ENCODE data around the gene ZNF555.
"Not testable (repeated sequence)": the region's sequence is repeated elsewhere in the genome, so short reads cannot be mapped to it uniquely, and the experiment has no call there.

ZNF555 gene

GRCh38 chr19:2902590-2903218, 61.4 kb downstream of the ZNF555 start:
- H2BK120ac ChIP-seq (ENCODE audit: low read depth, low read length), result no peak overlapping the region
- H2AK5ac ChIP-seq (ENCODE audit: low read depth, low read length), result no peak overlapping the region
- no peak overlapping the region for H3K4me3 ChIP-seq (ENCODE audit: low read length in 2 of 2)
- H3K23ac ChIP-seq (ENCODE audit: low read depth, low read length, poor library complexity), result no peak overlapping the region
- no peak overlapping the region for H4K8ac ChIP-seq (ENCODE audit: low read depth, low read length)
- H2BK12ac ChIP-seq (ENCODE audit: low read length), result no peak overlapping the region
- H3K9me3 ChIP-seq (replicated peaks in 1 of 2; ENCODE audit: control insufficient read depth in 2 of 2, insufficient read depth in 1 of 2, low read depth in 1 of 2, low read length in 2 of 2), result no peaks in the 10 kb centered on the region
- no peak overlapping the region for H3K4me2 ChIP-seq (ENCODE audit: insufficient read depth, low read length, poor library complexity, severe bottlenecking)
- H3K79me1 ChIP-seq (ENCODE audit: low read depth, low read length), result no peaks in the 10 kb centered on the region
- H3K18ac ChIP-seq (ENCODE audit: low read length), result no peak overlapping the region
- H3K27me3 ChIP-seq (ENCODE audit: control insufficient read depth in 3 of 3, insufficient read depth in 3 of 3, low read depth in 1 of 3, low read length in 3 of 3), result no peaks in the 10 kb centered on the region
- H3K27ac ChIP-seq (replicated peaks; ENCODE audit: low read length), result no peak overlapping the region
- H2AFZ ChIP-seq (ENCODE audit: low read length), result no peak overlapping the region
- H2BK15ac ChIP-seq (ENCODE audit: low read length), result no peak overlapping the region
- H4K91ac ChIP-seq (ENCODE audit: low read depth, low read length, poor library complexity), result no peak overlapping the region
- no CpG with 5 or more reads among the region's 13 CpGs for WGBS, 2 donors (ENCODE audit: extremely low coverage in 2 of 2, insufficient read length in 2 of 2, insufficient replicate concordance in 1 of 2)
- H2BK5ac ChIP-seq (ENCODE audit: low read length), result no peak overlapping the region
- H3K9ac ChIP-seq (ENCODE audit: low read depth, low read length, poor library complexity), result no peak overlapping the region
- H3K36me3 ChIP-seq (replicated peaks in 1 of 2; ENCODE audit: control insufficient read depth in 2 of 2, insufficient read depth in 2 of 2, low read length in 2 of 2), result peaks cover 0 to 2% of the 10 kb centered on the region in 2 donors
- H3K4me1 ChIP-seq (ENCODE audit: control insufficient read depth in 2 of 2, insufficient read depth in 1 of 2, low read depth in 1 of 2, low read length in 2 of 2), result peaks cover 3 to 5% of the 10 kb centered on the region in 2 donors
- H3K4ac ChIP-seq (ENCODE audit: low read length), result no peak overlapping the region
- DNase-seq (ENCODE audit: low spot score), result no peak
- no peak overlapping the region for H3K14ac ChIP-seq (ENCODE audit: low read length)

- H2AK5ac ChIP-seq (ENCODE audit: low read depth, low read length); DNase-seq (ENCODE audit: low spot score); H3K14ac ChIP-seq (ENCODE audit: low read length); H2AFZ ChIP-seq (ENCODE audit: low read length); H3K4ac ChIP-seq (ENCODE audit: low read length); H3K9ac ChIP-seq (ENCODE audit: low read depth, low read length, poor library complexity); H4K8ac ChIP-seq (ENCODE audit: low read depth, low read length); H3K9me3 ChIP-seq (replicated peaks in 1 of 2; ENCODE audit: control insufficient read depth in 2 of 2, insufficient read depth in 1 of 2, low read depth in 1 of 2, low read length in 2 of 2); H3K36me3 ChIP-seq (replicated peaks in 1 of 2; ENCODE audit: control insufficient read depth in 2 of 2, insufficient read depth in 2 of 2, low read length in 2 of 2); H3K4me3 ChIP-seq (ENCODE audit: low read length in 2 of 2); H3K4me2 ChIP-seq (ENCODE audit: insufficient read depth, low read length, poor library complexity, severe bottlenecking); H2BK120ac ChIP-seq (ENCODE audit: low read depth, low read length); H2BK15ac ChIP-seq (ENCODE audit: low read length); H2BK12ac ChIP-seq (ENCODE audit: low read length); H4K91ac ChIP-seq (ENCODE audit: low read depth, low read length, poor library complexity); H3K18ac ChIP-seq (ENCODE audit: low read length); H3K27me3 ChIP-seq (ENCODE audit: control insufficient read depth in 3 of 3, insufficient read depth in 3 of 3, low read depth in 1 of 3, low read length in 3 of 3); H3K27ac ChIP-seq (replicated peaks; ENCODE audit: low read length); H2BK5ac ChIP-seq (ENCODE audit: low read length); H3K79me1 ChIP-seq (ENCODE audit: low read depth, low read length); H3K4me1 ChIP-seq (ENCODE audit: control insufficient read depth in 2 of 2, insufficient read depth in 1 of 2, low read depth in 1 of 2, low read length in 2 of 2); H3K23ac ChIP-seq (ENCODE audit: low read depth, low read length, poor library complexity): not testable (repeated sequence)
- no CpG with 5 or more reads among the region's 13 CpGs for WGBS, 2 donors (ENCODE audit: extremely low coverage in 2 of 2, insufficient read length in 2 of 2, insufficient replicate concordance in 1 of 2)
Measured at GRCh38 chr19:2903326-2903725, 62.1 kb downstream of the ZNF555 start.

- peaks cover 2 to 5% of the 10 kb centered on the region in 2 donors for H3K4me1 ChIP-seq (ENCODE audit: control insufficient read depth in 2 of 2, insufficient read depth in 1 of 2, low read depth in 1 of 2, low read length in 2 of 2)
- no peak overlapping the region for H3K4ac ChIP-seq (ENCODE audit: low read length)
- no peak overlapping the region for H2BK5ac ChIP-seq (ENCODE audit: low read length)
- no peak overlapping the region for H3K23ac ChIP-seq (ENCODE audit: low read depth, low read length, poor library complexity)
- no peak overlapping the region for H3K27ac ChIP-seq (replicated peaks; ENCODE audit: low read length)
- no peak overlapping the region for H3K18ac ChIP-seq (ENCODE audit: low read length)
- H2BK15ac ChIP-seq (ENCODE audit: low read length), result no peak overlapping the region
- WGBS, 2 donors (ENCODE audit: extremely low coverage in 2 of 2, insufficient read length in 2 of 2, insufficient replicate concordance in 1 of 2), result no CpG with 5 or more reads among the region's 11 CpGs
- no peak overlapping the region for H2BK120ac ChIP-seq (ENCODE audit: low read depth, low read length)
- H2BK12ac ChIP-seq (ENCODE audit: low read length), result no peak overlapping the region
- H4K91ac ChIP-seq (ENCODE audit: low read depth, low read length, poor library complexity), result no peak overlapping the region
- H3K9ac ChIP-seq (ENCODE audit: low read depth, low read length, poor library complexity), result no peak overlapping the region
- peaks cover 0 to 9% of the 10 kb centered on the region in 2 donors for H3K36me3 ChIP-seq (replicated peaks in 1 of 2; ENCODE audit: control insufficient read depth in 2 of 2, insufficient read depth in 2 of 2, low read length in 2 of 2)
- peaks cover 0 to 7% of the 10 kb centered on the region in 2 donors for H3K9me3 ChIP-seq (replicated peaks in 1 of 2; ENCODE audit: control insufficient read depth in 2 of 2, insufficient read depth in 1 of 2, low read depth in 1 of 2, low read length in 2 of 2)
- H4K8ac ChIP-seq (ENCODE audit: low read depth, low read length), result no peak overlapping the region
- H3K14ac ChIP-seq (ENCODE audit: low read length), result no peak overlapping the region
- H3K79me1 ChIP-seq (ENCODE audit: low read depth, low read length), result no peaks in the 10 kb centered on the region
- no peak for DNase-seq (ENCODE audit: low spot score)
- H2AK5ac ChIP-seq (ENCODE audit: low read depth, low read length), result no peak overlapping the region
- H3K4me2 ChIP-seq (ENCODE audit: insufficient read depth, low read length, poor library complexity, severe bottlenecking), result no peak overlapping the region
- no peaks in the 10 kb centered on the region for H3K27me3 ChIP-seq (ENCODE audit: control insufficient read depth in 3 of 3, insufficient read depth in 3 of 3, low read depth in 1 of 3, low read length in 3 of 3)
- H2AFZ ChIP-seq (ENCODE audit: low read length), result no peak overlapping the region
- no peak overlapping the region for H3K4me3 ChIP-seq (ENCODE audit: low read length in 2 of 2)
Measured at GRCh38 chr19:2905918-2906519, 64.7 kb downstream of the ZNF555 start.

GRCh38 chr19:2906631-2907195, 65.4 kb downstream of the ZNF555 start:
- Histone ChIP-seq H3K23ac (ENCODE audit: low read depth, low read length, poor library complexity) (no peak overlapping the region), H3K36me3 (replicated peaks in 1 of 2; ENCODE audit: control insufficient read depth in 2 of 2, insufficient read depth in 2 of 2, low read length in 2 of 2) (peaks cover 0 to 9% of the 10 kb centered on the region in 2 donors), H3K9ac (ENCODE audit: low read depth, low read length, poor library complexity) (no peak overlapping the region), H4K8ac (ENCODE audit: low read depth, low read length) (no peak overlapping the region), H3K27ac (replicated peaks; ENCODE audit: low read length) (no peak overlapping the region), H3K4me2 (ENCODE audit: insufficient read depth, low read length, poor library complexity, severe bottlenecking) (no peak overlapping the region), H2AK5ac (ENCODE audit: low read depth, low read length) (no peak overlapping the region), H3K4ac (ENCODE audit: low read length) (no peak overlapping the region), H4K91ac (ENCODE audit: low read depth, low read length, poor library complexity) (no peak overlapping the region), H3K18ac (ENCODE audit: low read length) (no peak overlapping the region), H3K14ac (ENCODE audit: low read length) (no peak overlapping the region), H3K79me1 (ENCODE audit: low read depth, low read length) (no peaks in the 10 kb centered on the region), H3K4me1 (ENCODE audit: control insufficient read depth in 2 of 2, insufficient read depth in 1 of 2, low read depth in 1 of 2, low read length in 2 of 2) (peaks cover 0 to 3% of the 10 kb centered on the region in 2 donors), H3K4me3 (ENCODE audit: low read length in 2 of 2) (no peak overlapping the region), H2BK15ac (ENCODE audit: low read length) (no peak overlapping the region), H2AFZ (ENCODE audit: low read length) (no peak overlapping the region), H2BK12ac (ENCODE audit: low read length) (no peak overlapping the region), H2BK120ac (ENCODE audit: low read depth, low read length) (no peak overlapping the region), H3K9me3 (replicated peaks in 1 of 2; ENCODE audit: control insufficient read depth in 2 of 2, insufficient read depth in 1 of 2, low read depth in 1 of 2, low read length in 2 of 2) (peaks cover 0 to 7% of the 10 kb centered on the region in 2 donors), H2BK5ac (ENCODE audit: low read length) (no peak overlapping the region), H3K27me3 (ENCODE audit: control insufficient read depth in 3 of 3, insufficient read depth in 3 of 3, low read depth in 1 of 3, low read length in 3 of 3) (no peaks in the 10 kb centered on the region)
- no CpG with 5 or more reads among the region's 20 CpGs for WGBS, 2 donors (ENCODE audit: extremely low coverage in 2 of 2, insufficient read length in 2 of 2, insufficient replicate concordance in 1 of 2)
- DNase-seq (ENCODE audit: low spot score), result no peak
